Superior temporal gyrus (tissue), 1 donor: Measurements from ENCODE around the gene FAM83E.
"Not testable (repeated sequence)": the region's sequence is repeated elsewhere in the genome, so short reads cannot be mapped to it uniquely, and the experiment has no call there.

ENCODE experiments used
- DNase-seq: peaks from one replicate; pipeline ENCODE4 v3.0.0-alpha.2; 2016; ENCODE audit errors: extremely low spot score

Gene FAM83E

DNA sequence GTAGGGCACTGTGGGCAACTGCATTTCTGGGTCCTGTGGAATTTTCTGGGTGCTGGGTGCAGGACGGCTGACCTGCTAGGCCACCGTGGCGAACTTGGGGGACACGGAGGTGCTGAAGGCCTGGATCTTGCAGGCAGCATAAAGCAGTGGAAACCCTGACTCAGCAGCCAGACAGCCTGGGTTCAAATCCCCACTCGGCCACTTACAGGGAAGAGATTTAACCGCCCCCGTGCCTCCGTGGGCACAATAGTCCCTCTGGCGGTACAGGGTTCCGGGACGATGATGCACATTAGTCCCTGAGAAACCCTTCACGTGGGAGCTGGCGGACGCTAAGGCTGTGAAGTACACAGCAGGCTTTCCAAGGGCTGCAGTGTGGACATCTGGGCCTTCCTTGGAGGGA, 3.0 kb downstream of the FAM83E start:
- DNase-seq: no peak

DNA sequence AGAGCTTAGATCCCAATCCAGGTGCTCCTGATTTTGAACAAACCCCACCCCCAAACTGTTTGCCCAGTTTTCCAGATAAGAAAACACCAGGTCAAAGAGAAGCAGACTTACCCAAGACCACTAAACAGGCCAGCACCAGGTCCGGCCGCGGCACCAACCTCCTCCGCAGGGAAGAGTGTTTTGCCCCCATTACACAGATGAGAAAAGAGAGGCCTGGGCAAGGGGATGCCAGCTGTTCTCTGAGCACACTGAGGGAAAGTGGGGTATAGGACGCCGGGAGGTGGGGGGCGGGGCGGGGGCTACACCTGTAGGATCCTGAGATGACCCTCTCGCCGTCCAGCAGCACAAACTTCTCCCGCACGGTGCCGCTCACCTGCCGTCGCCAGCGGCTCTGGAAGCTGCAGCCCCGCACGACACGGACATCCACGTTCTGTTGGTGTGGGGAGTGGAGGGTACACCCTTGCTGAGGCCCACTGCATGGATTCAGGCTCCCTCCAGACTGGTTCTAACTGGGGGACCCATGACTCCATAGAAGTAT, 5.2 kb downstream of the FAM83E start:
- DNase-seq: no peak

DNA sequence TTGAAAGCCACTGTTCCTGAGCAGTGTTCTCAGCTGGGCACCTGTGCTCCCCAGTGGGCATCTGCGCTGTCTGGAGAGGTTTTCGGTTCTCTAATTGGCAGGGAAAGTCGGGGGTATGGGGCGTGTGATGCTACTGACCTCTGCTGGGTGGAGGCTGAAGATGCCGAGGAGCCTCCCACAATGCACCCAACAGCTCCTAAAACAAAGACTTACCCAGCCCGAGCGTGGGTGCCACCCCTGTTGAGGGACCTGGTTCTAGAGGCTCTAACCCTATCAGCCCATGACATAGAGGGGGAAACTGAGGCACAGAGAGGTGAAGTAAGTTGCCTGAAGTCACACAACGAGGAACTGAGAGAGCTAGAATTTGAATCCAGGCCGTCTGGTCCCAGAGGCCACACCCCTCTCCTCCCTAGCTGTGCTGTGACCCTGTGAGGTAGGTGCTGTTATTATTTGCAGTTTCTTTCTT, 6.0 kb downstream of the FAM83E start:
- DNase-seq: peak; percentile 53

DNA sequence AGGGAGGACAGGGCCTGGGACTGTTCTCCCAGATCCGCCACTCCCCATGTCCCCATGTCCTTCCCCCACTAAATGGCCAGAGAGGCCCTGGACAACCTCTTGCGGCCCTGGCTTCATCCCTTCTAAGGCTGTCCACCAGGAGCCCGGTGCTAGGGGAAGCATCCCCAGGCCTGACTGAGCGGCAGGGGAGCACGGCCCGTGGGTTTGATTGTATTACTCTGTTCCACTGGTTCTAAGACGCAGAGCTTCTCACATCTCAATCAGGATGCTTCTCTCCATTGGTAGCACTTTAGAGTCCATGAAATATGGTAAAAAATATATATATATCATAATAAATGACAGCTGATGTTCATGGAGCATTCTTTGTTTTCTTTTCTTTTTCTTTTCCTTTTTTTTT, 7.5 kb downstream of the FAM83E start:
- DNase-seq: no peak

DNA sequence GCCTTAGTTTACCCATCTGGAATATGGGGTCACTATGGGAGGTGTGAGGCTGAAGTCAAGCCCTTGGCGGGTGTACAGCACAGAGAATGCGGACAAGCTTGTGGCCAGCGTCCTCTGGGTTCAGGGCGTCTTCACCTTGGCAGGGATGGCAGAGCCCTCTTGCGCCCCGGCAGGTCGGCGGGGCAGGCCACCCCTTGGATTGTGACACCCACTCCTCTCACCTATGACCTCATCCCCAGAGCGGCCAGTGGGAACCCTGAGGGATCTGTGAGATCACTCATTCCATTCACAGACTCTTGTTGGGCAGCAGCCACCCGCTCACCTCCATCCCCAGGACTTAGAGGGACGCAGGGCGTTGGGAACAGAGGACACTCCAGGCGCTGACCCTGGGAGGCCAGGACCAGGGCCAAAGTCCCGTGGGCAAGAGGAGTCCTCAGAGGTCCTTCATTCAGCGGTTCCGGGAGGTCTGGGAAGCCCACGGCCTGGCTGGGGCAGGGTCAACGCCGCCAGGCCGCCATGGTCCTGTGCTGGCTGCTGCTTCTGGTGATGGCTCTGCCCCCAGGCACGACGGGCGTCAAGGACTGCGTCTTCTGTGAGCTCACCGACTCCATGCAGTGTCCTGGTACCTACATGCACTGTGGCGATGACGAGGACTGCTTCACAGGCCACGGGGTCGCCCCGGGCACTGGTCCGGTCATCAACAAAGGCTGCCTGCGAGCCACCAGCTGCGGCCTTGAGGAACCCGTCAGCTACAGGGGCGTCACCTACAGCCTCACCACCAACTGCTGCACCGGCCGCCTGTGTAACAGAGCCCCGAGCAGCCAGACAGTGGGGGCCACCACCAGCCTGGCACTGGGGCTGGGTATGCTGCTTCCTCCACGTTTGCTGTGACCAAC, 8.2 kb downstream of the FAM83E start, which contains the start of gene SPACA4:
TSS of gene SPACA4 (plus strand) at position 280 of the 896 bp plus-strand sequence. CDS start at position 517, 237 bp downstream.
- no peak for DNase-seq

DNA sequence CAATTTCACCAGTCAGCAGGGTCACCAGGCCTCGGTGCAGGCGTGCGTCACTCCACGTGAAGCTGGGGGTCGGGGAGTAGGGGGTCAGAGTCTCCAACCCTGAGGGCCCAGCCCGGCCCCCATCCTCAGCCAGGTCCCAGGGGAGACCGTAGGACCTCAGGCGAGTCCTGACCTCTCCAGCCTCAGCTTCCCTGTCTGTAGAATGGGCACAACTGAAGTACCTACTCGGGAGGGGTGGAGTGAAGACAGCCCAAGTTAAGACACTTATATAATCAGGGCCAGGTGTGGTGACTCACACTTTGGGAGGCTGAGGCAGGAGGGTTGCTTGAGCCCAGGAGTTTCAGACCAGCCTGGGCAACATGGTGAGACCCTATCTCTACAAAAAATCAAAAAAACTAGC, 11.0 kb downstream of the FAM83E start:
- no peak for DNase-seq

DNA sequence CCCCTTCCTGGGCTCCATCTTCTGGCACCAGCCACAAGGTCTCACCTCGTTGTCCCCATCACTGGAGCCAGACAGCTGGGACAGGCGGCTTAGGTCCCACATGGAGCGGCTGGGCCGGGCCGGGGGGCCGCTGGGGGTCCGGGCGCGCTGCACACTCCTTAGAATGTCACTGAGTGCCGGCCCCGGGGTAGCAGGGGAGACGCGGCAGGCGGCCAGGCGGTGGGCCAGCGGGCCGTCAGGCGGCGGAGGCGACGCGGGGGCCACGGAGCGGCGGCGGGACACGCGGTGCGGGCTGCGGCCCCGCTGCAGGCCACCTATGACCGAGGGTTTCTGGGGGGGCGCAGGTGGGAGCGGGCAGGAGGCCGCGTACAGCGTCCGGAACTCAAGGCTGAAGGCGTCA, 11.4 kb downstream of the FAM83E start:
- DNase-seq: no peak

DNA sequence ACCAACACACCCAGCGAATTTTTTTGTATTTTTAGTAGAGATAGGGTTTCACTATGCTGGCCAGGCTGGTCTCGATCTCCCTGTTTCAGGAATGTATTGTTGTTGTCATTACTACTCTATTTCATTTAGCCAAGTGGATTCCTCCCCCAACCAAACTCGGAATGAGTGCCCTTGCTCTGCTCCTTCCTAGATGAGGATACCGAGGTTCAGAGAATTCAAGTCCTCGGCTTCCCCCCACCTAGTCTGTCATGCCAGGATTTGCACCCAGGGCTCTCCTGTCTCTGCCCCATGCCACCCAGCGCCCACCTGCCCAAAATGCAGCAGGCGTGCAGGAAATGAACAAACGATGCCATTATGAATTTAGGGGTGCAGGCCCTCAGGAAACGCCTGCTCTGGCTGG, 11.9 kb downstream of the FAM83E start:
- no peak for DNase-seq

DNA sequence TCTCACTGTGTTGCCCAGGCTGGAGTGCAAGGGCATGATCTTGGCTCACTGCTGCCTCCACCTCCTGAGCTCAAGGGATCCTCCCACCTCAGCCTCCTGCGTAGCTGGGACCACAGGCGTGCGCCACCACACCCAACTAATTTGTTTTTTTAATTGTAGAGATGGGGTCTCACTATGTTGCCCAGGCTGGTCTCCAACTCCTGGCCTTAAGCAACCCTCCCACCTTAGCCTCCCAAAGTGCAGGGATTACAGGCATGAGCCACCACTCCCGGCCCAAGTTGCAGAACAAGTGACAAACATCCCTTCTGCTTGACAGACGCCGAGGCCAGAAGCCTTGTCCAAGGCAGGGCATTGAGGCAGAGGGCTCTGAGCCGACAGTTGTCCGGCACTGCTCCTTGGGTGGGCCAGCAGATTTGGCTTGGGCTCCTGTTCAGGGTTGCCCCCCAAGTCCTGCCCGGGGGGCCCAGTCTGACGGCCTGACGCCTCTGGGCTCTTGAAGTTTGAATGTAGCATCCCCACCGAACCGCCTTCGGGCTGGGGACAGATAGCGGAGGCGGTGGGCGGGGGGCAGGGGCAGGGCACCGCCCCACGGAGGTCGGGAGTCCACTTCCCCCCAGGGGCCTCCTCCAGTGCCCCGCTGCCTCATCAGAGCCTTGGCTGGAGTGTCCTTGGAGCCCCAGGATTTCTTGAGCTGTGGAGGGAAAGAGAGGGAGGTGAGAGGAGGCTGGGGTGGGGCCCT, 14.0 kb downstream of the FAM83E start:
- DNase-seq: no peak

DNA sequence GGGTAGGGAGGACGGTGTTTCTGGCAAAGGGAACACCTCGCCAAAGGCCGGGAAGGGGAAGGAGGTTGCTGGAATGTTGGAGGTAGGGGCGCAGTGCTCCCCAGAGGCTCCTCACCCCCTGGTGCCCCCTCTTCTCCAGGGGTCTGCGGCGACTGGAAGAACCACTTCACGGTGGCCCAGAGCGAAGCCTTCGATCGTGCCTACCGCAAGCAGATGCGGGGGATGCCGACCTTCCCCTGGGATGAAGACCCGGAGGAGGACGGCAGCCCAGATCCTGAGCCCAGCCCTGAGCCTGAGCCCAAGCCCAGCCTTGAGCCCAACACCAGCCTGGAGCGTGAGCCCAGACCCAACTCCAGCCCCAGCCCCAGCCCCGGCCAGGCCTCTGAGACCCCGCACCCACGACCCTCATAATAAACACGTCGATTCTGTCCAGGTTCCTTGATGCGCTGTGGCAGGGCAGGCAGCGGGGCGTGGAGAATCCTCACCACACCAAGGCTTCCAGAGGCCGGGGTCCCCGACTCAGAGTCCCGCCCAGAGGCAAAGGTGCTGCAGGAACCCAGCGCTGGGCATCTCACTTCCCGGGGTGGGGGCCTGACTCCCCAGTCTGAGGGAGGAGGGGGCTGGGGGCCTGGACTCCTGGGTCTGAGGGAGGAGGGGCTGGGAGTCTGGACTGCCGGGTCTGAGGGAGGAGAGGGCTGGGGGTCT, 15.7 kb downstream of the FAM83E start:
- no peak for DNase-seq

DNA sequence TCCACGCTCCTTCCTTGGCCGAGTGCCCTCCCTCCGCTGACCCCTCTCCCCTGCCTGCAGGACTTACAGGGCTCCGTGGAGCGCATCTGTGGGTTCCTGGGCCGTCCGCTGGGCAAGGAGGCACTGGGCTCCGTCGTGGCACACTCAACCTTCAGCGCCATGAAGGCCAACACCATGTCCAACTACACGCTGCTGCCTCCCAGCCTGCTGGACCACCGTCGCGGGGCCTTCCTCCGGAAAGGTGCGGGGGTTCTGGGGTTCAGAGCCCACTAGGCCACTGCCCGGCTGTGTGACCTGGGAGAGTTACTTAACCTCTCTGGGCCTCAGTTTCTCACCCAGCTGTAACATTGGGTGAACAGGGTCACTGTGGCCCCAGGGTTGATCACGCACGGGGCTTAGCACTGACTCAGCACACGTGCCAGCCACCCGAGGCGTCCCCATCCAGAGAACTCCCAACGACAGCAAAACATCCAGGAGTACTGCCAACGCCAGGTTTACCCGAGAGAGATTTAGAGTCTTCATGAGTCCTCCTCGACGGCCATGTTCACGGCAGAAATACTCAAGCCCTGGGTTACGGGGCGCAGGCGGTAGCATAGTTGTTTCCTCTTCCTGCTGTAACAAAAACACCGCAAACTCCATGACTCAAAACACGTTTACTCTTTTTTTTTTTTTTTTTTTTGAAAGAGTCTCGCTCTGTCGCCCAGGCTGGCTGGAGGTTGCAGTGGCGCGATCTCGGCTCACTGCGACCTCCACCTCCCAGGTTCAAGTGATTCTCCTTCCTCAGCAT, 18.0 kb downstream of the FAM83E start:
- DNase-seq: no peak

DNA sequence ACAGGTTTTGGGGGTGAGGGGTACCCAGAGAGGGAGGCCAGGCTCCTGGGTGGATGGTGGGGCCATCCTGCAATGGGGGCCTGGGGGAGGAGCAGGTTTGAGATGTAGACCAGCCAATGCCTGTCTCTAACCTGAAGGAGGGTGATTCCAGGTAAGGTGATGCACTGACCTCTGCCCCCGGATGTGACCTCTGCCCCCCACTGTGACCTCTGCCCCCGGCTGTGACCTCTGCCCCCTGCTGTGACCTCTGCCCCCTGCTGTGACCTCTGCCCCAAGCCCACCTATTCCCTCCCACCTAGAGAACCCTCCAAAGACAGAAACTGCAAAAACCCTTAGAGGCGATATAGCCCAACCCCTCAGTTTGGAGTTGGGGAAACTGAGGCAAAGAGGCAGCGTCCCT, 18.6 kb downstream of the FAM83E start:
- no peak for DNase-seq

DNA sequence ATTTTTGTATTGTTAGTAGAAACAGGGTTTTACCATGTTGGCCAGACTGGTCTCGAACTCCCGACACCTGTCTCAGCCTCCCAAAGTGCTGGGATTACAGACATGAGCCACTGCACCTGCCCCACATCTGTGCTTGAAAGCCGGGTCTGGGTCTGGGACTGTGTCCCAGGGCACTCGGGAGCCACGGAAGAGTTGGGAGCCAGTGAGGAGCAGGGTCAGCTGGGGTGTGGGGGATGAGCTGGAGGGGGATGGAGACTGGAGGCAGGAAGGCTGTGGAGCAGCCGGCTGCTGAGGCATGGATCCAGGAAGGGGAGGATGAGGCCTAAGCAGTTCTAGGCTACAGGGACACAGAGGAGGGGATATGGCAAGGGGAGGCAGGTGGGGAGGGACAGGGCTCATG, 19.0 kb downstream of the FAM83E start:
- DNase-seq: no peak

DNA sequence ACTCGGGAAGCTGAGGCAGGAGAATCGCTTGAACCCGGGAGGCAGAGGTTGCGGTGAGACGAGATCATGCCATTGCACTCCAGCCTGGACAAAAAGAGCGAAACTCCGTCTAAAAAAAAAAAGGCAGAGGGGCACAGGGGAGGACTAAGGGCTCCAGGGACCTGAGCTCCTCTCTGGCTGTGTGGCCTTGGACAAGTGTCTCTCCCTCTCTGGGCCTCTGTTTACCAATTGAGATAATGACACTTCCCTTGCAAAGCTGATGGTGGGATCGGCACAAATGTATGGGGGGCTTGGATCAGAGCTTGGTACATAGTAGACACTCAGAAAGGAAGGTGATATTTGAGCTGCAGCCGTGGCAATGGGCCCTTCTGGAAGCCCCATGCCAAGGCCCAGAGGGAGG, 19.7 kb downstream of the FAM83E start:
- no peak for DNase-seq

DNA sequence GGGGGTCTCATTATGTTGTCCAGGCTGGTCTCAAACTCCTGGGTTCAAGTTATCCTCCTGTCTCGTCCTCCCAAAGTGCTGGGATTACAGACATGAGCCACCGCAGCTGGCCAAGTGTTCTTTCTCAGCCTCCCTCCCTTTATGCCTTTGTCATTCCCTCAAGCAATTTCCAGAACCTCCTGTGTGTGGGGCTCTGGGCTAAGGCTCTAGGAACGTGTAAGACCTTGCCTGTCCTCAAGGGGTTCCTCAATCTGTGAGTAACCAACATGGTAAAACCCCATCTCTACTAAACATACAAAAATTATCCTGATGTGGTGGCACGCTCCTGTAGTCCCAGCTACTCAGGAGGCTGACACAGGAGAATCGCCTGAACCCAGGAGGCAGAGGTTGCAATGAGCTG, 23.9 kb downstream of the FAM83E start:
- DNase-seq: no peak

DNA sequence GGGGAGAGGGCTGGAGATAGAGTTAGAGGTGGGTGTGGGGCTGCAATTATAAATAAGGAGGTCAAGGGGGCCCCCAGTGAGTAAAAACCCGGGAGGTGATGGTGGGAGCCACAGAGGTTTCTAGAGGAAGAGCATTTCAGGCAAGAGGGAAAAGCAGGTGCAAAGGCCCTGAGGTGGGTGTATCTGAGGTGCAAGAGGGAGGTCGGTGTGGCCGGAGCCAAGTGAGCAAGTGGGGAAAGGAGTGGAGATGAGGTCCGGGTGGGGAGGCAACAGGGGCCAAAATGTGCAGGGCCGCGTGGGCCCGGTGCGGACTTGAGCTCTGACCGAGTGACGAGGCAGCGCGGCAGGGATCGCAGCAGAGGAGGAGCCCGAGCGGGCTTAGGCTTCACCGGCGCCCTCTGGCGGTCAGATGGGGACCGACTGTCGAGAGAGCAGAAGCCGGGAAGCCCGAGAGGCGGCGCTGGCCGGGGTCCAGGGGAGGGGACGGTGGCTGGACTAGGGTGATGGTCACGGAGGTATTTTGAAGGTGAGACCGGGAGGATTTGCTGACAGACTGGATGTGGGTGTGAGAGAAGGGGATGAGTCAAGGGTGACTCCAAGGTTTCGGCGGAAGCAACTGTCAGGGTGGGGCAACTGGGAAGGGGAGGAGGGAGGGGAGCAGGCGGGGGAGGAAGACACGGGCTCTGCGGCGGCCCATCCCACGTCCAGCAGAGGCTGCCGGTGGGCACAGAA, 26.0 kb downstream of the FAM83E start:
- DNase-seq: peak; percentile 88

DNA sequence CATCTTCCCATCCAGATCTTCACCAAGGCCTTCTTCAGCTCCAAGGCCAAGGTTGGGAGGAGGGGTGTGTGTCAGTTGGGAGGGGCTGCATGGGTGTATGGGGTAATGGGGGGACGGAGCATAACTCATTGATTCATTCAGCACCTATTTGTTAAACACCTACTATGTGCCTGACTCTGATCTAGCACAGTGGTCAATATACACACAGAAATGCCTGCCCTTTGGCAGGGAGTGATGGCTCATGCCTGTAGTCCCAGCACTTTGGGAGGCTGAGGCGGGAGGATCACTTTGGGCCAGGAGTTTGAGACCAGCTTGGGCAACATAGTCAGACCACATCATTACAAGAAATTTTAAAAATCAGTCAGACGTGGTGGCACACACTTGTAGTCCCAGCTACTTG, 27.5 kb downstream of the FAM83E start:
- DNase-seq: no peak

DNA sequence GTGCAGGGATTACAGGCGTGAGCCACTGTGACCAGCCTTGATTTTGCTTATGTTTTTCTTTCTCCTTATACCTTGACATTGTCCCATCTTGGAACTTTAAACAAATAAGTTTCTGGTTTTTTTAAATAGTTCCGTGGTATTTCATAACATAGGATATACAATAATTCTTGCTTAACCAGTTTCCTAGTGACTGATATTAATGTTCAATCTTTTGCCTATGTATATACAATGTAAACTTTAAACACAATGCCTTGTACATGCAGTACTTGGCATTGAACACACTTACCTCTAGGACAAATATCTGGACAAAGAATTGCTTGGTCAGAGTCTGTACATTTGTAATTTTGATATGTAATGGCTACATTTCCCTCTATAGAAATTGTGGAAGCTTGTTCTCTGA, 32.7 kb downstream of the FAM83E start:
- no peak for DNase-seq

DNA sequence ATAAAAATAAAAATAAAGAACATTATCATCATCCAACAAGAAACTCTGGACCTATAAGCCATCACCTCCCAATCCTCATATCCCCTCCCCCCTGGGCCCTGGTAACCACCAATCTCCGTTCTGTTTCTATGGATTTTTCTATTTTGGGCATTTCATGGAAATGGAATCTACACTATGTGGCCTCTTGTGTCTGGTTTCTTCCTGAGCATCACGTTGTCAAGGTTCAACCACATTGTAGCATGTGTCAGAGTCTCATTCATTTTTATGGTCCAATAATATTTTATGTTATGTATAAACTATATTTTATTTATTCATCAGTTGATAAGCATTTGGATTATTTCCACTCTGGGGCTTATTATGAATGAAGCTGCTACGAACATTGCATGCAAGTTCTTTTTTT, 36.0 kb downstream of the FAM83E start:
- DNase-seq: no peak

DNA sequence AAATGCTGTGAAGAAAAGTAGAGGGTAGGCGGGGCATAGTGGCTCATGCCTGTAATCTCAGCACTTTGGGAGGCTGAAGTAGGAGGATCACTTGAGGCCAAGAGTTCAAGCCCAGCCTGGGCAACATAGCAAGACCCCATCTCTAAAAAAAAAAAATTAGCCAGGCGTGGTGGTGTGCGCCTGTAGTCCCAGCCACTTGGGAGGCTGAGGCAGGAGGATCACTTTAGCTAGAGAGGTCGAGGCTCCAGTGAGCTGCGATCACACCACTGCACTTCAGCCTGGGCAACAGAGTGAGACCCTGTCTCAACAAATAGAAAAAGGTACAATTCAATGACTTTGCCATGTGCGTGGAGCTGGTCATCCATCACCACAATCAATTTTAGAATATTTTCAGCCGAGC, 37.0 kb downstream of the FAM83E start:
- DNase-seq: not testable (repeated sequence)
